A549 (cell line): Measurements from ENCODE around the gene NOTCH4.

Experiments used
- BHLHE40 ChIP-seq: IDR thresholded peaks from 2 replicates; pipeline ENCODE4 v1.6.1; 2012; ENCODE audit warnings: low read depth, low read length, inconsistent platforms
- ESRRA ChIP-seq: fragments of 150-350 bp; IDR thresholded peaks from 2 replicates; pipeline ENCODE4 v1.6.1; 2014; ENCODE audit warnings: mild to moderate bottlenecking, low read length, borderline replicate concordance
- NR3C1 ChIP-seq: fragments of >200 bp; sonication (Bioruptor Twin); formaldehyde crosslinking; IDR thresholded peaks from 3 replicates; pipeline ENCODE4 v1.6.1; 2017
- RNF2 ChIP-seq: fragments of 200-600 bp; sonication (generic); IDR thresholded peaks from 2 replicates; pipeline ENCODE4 v1.6.1; 2016; ENCODE audit warnings: low read depth, mild to moderate bottlenecking, antibody characterized with exemption, moderate library complexity, borderline replicate concordance
- TF ChIP-seq, protein P1 (sequence below): fragments of >200 bp; sonication (Bioruptor Twin); formaldehyde crosslinking; IDR thresholded peaks from 3 replicates; pipeline ENCODE4 v1.5.1; 2016
- TF ChIP-seq, protein P2 (sequence below): fragments of 150-350 bp; IDR thresholded peaks from 2 replicates; pipeline ENCODE4 v1.6.1; 2014; ENCODE audit warnings: low read depth, mild to moderate bottlenecking, low read length
- TF ChIP-seq, protein P3 (sequence below): fragments of 450-650 bp; IDR thresholded peaks from 2 replicates; pipeline ENCODE4 v1.6.1; 2014; ENCODE audit warnings: antibody characterized with exemption
- TF ChIP-seq, protein P4 (sequence below): fragments of >200 bp; sonication (Bioruptor Twin); formaldehyde crosslinking; IDR thresholded peaks from 2 replicates; pipeline ENCODE4 v1.6.1; 2016
- TF ChIP-seq, protein P5 (sequence below): fragments of 200-600 bp; sonication (generic); IDR thresholded peaks from 2 replicates; pipeline ENCODE4 v1.6.1; 2016; ENCODE audit warnings: antibody characterized with exemption, mild to moderate bottlenecking, moderate library complexity
- TF ChIP-seq, protein P6 (sequence below): IDR thresholded peaks from 2 replicates; pipeline ENCODE4 v1.6.1; 2012

DNA sequence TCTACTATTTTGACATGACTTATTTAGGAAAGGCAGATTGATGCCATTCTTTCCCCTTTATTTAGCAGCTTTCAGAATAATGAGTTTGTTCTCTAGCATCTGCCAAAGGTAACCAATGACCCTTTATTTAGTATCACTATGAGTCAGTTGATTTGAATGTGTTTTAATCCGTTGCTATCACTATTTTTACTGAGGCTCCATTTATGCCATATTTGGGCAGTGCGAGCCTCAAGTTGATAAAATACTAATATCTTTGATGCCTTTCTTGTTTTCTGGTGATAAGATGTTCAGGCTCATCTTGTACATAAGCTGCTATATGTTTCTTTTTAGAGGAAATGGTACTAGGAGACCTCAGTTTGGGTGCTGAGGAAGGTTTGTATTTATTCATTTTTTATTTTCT lies 15.6 kb upstream of the NOTCH4 start:
- TF ChIP-seq NR3C1 (no peak), ESRRA (no peak), BHLHE40 (no peak), RNF2 (no peak)
- TF ChIP-seq, protein P1, sequence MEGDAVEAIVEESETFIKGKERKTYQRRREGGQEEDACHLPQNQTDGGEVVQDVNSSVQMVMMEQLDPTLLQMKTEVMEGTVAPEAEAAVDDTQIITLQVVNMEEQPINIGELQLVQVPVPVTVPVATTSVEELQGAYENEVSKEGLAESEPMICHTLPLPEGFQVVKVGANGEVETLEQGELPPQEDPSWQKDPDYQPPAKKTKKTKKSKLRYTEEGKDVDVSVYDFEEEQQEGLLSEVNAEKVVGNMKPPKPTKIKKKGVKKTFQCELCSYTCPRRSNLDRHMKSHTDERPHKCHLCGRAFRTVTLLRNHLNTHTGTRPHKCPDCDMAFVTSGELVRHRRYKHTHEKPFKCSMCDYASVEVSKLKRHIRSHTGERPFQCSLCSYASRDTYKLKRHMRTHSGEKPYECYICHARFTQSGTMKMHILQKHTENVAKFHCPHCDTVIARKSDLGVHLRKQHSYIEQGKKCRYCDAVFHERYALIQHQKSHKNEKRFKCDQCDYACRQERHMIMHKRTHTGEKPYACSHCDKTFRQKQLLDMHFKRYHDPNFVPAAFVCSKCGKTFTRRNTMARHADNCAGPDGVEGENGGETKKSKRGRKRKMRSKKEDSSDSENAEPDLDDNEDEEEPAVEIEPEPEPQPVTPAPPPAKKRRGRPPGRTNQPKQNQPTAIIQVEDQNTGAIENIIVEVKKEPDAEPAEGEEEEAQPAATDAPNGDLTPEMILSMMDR: no peak
- TF ChIP-seq, protein P2, sequence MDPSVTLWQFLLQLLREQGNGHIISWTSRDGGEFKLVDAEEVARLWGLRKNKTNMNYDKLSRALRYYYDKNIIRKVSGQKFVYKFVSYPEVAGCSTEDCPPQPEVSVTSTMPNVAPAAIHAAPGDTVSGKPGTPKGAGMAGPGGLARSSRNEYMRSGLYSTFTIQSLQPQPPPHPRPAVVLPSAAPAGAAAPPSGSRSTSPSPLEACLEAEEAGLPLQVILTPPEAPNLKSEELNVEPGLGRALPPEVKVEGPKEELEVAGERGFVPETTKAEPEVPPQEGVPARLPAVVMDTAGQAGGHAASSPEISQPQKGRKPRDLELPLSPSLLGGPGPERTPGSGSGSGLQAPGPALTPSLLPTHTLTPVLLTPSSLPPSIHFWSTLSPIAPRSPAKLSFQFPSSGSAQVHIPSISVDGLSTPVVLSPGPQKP: no peak
- TF ChIP-seq, protein P3, sequence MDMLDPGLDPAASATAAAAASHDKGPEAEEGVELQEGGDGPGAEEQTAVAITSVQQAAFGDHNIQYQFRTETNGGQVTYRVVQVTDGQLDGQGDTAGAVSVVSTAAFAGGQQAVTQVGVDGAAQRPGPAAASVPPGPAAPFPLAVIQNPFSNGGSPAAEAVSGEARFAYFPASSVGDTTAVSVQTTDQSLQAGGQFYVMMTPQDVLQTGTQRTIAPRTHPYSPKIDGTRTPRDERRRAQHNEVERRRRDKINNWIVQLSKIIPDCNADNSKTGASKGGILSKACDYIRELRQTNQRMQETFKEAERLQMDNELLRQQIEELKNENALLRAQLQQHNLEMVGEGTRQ: no peak
- TF ChIP-seq, protein P4, sequence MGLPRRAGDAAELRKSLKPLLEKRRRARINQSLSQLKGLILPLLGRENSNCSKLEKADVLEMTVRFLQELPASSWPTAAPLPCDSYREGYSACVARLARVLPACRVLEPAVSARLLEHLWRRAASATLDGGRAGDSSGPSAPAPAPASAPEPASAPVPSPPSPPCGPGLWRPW: no peak
- TF ChIP-seq, protein P5, sequence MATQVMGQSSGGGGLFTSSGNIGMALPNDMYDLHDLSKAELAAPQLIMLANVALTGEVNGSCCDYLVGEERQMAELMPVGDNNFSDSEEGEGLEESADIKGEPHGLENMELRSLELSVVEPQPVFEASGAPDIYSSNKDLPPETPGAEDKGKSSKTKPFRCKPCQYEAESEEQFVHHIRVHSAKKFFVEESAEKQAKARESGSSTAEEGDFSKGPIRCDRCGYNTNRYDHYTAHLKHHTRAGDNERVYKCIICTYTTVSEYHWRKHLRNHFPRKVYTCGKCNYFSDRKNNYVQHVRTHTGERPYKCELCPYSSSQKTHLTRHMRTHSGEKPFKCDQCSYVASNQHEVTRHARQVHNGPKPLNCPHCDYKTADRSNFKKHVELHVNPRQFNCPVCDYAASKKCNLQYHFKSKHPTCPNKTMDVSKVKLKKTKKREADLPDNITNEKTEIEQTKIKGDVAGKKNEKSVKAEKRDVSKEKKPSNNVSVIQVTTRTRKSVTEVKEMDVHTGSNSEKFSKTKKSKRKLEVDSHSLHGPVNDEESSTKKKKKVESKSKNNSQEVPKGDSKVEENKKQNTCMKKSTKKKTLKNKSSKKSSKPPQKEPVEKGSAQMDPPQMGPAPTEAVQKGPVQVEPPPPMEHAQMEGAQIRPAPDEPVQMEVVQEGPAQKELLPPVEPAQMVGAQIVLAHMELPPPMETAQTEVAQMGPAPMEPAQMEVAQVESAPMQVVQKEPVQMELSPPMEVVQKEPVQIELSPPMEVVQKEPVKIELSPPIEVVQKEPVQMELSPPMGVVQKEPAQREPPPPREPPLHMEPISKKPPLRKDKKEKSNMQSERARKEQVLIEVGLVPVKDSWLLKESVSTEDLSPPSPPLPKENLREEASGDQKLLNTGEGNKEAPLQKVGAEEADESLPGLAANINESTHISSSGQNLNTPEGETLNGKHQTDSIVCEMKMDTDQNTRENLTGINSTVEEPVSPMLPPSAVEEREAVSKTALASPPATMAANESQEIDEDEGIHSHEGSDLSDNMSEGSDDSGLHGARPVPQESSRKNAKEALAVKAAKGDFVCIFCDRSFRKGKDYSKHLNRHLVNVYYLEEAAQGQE: no peak
- TF ChIP-seq, protein P6, sequence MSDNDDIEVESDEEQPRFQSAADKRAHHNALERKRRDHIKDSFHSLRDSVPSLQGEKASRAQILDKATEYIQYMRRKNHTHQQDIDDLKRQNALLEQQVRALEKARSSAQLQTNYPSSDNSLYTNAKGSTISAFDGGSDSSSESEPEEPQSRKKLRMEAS: no peak
